Measurements from ENCODE around the gene CIDEA.

CIDEA gene

DNA sequence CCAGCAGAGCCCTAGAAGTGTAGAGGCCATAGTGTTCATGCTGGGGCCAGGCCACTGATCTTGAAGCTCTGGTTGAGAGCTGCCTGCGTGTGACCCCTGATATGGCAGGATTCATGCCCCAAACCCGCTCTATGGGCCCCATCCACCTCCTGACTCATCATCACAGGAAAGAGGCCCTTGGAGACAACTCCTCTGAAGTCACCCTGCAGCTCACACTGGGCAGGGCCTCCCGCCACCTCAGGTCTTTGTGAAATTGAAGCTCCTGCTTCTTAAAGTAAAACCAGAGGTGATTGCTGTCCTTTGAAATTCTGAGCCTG is 41.9 kb downstream of the CIDEA start:
- Mint-ChIP-seq H3K36me3 (ENCODE audit: low read depth) (no peaks in the 10 kb centered on the region), H3K27me3 (ENCODE audit: low read depth) (peaks cover 8% of the 10 kb centered on the region), H3K4me3 (no peak overlapping the region), H3K27ac (no peak overlapping the region), H3K4me1 (ENCODE audit: low read depth) (no peaks in the 10 kb centered on the region), H3K9me3 (no peaks in the 10 kb centered on the region)

DNA sequence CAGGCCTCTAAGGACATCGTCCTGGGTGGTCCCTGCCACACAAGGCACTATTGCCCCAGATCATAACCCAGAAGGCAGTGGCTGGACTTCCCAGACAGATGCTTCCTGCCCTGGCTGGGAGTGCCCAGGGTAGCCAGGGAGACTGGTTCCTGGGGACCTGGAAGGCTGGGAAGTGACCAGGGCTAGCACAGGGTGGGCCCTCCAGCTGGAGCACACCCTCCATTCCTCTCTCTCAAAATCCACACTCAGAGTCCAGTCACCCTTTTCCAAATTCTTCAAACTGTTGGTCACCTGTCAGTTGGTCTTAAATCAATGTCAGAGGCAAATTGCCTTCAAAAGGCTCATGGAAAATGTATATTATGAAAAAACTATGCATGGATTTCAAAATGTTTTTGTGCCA is 42.3 kb downstream of the CIDEA start:
- Mint-ChIP-seq H3K4me1 (ENCODE audit: low read depth) (no peaks in the 10 kb centered on the region), H3K27me3 (ENCODE audit: low read depth) (peaks cover 8% of the 10 kb centered on the region), H3K36me3 (ENCODE audit: low read depth) (no peaks in the 10 kb centered on the region), H3K4me3 (no peak overlapping the region), H3K27ac (no peak overlapping the region), H3K9me3 (no peaks in the 10 kb centered on the region)

DNA sequence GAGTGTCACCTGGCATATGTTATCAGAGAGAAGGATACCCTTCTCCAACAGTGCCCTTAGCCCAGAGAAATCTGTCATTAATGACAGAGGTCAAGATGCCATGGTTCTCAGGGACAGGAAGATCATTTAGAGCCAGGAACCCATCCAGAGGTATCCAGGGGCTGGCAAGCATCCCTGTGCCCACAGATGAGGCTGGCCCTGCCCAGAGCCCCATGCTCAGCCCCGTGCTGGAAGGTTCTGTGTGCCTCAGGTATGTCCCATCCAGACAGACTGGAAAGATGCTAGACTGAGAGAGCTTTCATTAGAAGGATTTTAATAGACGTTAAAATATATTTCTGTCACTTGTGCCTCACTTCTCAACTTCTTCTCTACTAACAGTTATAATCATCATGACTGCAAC is 45.7 kb downstream of the CIDEA start:
- no peak overlapping the region for H3K27ac Mint-ChIP-seq
- no peaks in the 10 kb centered on the region for H3K4me1 Mint-ChIP-seq (ENCODE audit: low read depth)
- H3K36me3 Mint-ChIP-seq (ENCODE audit: low read depth): no peaks in the 10 kb centered on the region
- H3K9me3 Mint-ChIP-seq: no peaks in the 10 kb centered on the region
- H3K27me3 Mint-ChIP-seq (ENCODE audit: low read depth): peaks cover 17% of the 10 kb centered on the region
- H3K4me3 Mint-ChIP-seq: no peak overlapping the region

DNA sequence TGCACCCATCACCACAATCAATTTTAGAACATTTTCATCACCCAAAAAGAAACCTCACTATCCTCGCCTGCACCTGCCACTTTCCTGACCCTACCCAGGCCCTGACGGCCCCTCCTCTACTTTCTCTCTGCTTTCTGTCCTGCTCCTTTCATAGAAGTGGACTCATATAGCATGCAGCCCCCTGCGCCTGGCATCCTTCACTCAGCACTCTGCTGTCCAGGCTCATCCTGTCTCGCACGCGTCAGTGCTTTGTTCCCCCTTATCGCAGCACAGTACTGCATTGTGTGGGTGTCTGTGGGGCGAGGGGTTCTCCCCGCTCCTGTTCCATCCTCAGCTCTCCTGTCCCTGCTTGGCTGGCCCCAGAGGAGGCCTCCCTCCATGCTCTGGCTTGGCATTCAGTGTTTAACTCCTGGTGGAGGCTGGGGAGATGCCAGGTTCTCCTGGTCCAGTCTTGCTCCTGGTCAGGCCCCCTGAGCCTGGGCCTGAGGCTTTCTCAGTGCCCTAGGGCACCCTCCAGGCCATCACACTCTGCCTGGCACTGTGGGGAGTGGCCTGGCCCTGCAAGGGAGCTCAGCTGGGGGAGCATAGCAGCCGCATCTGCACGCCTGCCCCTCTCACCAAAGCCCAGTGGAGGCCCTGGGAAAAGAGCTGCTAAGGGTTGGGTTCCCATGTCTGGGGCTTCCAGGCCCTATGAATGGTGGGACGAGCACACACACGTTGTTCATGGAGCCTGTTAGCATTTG is 47.3 kb downstream of the CIDEA start:
- Mint-ChIP-seq H3K36me3 (ENCODE audit: low read depth) (no peaks in the 10 kb centered on the region), H3K27ac (no peak overlapping the region), H3K4me1 (ENCODE audit: low read depth) (no peaks in the 10 kb centered on the region), H3K9me3 (no peaks in the 10 kb centered on the region), H3K4me3 (no peak overlapping the region), H3K27me3 (ENCODE audit: low read depth) (peaks cover 31% of the 10 kb centered on the region)

DNA sequence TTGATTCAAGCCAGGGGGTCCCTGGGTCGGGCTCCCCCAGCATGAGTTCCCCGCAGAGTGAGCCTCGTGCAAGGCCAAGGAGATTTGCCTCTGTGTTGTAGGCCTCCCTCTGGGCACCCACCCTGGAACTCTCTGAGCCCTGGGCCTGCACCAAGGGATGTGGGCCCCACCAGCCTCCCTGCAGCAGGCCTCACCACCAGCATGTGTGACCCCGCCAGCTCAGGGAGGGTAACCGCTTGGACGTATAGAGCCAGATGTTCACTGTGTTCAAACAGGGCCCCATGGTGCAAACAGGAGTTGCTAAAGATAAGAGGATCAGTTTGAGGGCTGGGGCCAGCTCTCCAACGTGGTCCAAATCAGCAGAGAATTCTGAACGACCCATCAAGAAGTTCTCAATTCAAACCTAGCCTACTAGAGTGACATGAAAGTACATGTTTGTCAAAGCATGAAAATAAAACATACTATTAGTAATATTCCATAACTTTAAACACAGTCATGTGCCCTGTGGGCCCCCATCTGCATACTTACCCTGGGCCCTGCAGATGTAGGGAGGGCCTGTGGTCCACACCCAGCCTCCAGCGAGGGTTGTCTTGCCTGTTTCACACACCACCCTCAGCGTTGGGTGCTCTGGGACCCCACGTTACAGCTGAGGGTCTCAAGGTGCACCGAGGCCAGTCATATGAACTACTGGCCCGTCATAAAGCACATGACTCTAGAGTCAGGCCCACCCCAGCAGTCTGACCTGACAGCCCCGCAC is 48.4 kb downstream of the CIDEA start:
- Mint-ChIP-seq H3K4me3 (no peak overlapping the region), H3K9me3 (no peaks in the 10 kb centered on the region), H3K27me3 (ENCODE audit: low read depth) (peaks cover 42% of the 10 kb centered on the region), H3K4me1 (ENCODE audit: low read depth) (peaks cover 9% of the 10 kb centered on the region), H3K27ac (no peak overlapping the region), H3K36me3 (ENCODE audit: low read depth) (no peaks in the 10 kb centered on the region)

DNA sequence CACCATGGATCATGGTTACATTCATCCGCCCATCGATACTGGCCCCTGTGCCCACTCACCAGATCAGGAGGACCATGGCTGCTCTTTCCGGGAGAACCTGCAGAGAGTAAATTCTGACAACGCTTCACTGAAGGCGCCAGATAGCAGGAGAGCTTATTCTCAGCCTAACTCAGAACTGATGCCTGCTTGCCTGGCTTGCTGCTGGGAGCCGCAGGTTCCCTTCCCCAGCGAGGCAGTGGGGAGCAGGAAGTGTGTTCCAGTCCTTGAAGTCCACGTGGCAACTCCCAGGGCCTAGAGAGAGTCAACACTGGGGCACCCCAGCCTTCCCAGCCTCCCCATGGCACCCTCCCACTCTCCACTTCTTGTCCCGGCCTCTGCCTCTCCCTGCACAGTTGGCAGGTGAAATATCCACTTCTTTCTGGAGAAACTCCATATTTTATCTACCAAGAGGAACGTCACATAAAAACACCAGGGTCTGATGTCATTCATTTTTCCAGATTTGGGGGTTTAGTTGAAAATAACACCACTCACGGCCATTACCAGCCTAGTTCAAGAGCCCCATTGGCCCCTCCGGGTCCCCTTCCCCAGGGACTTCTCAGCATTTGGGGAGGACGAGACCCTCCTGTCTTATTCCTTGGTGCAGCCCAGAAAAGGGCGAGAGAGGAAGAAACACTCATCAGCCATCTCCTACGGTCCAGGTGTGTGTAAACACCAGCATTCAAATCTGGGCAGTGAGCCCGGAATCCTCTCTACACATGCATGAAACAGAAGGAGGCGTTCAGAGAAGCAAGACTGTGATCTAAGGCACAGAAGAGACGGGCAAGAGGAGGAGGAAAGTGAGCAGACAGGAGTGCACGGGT is 50.4 kb downstream of the CIDEA start:
- H3K36me3 Mint-ChIP-seq (ENCODE audit: low read depth): peaks cover 2% of the 10 kb centered on the region
- no peaks in the 10 kb centered on the region for H3K9me3 Mint-ChIP-seq
- H3K4me1 Mint-ChIP-seq (ENCODE audit: low read depth): peaks cover 11% of the 10 kb centered on the region
- no peak overlapping the region for H3K4me3 Mint-ChIP-seq
- H3K27ac Mint-ChIP-seq: no peak overlapping the region
- H3K27me3 Mint-ChIP-seq (ENCODE audit: low read depth): peaks cover 54% of the 10 kb centered on the region

DNA sequence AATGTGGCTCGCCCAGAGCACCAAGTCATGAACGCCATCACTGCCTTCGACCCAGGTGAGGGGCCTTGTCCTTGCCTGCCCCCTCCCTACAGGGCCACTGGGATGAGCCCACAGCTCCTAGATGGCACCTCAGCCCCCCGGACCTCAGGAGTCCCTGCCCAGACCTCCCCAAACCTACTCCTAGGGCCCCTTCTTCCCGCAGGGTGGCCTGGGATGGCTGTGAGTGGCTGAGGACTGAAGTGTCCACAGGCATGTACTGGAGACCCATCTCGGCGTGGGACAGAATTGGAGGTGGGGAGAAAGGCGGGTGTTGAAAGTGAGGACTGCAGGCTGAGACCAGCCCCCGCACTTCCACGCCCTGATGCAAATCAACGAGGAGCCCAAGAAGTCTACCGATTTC is 51.0 kb downstream of the CIDEA start:
- Mint-ChIP-seq H3K4me1 (ENCODE audit: low read depth) (peaks cover 12% of the 10 kb centered on the region), H3K27me3 (ENCODE audit: low read depth) (peaks cover 54% of the 10 kb centered on the region), H3K27ac (no peak overlapping the region), H3K4me3 (no peak overlapping the region), H3K36me3 (ENCODE audit: low read depth) (peaks cover 5% of the 10 kb centered on the region), H3K9me3 (no peaks in the 10 kb centered on the region)

DNA sequence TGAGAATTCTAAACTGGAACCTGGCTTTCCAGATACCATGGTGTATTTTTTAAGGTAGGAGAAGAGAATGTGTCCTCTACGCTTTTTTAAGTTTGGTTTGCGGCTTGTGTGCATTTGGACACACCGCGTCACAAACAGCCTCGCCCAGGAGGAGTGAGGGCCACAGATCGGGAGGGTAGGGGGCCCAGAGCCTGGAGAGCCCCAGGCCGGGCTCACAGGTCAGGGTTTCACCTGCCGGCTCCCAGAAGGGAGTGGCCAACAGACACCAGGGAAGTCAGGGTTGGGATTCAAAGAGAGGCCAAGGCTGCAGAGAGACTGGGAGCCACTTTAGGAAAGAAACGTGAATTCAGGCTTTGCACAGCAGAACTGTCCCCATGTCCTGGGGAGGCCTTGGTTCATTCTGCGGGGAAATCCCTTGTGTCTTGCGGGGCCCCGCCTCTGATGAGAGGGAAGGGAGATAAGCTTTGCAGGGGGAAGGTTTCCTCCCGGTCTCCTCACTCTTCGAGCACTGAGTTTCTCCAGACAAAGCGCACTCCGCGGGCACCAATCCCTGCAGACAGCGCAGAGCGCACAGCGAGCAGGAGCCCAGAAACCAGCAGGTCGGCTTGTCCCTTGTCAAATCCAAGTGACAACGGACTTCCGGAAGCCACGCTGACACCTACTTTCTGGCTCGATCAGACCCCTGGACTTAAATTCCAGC is 51.9 kb downstream of the CIDEA start:
- Mint-ChIP-seq H3K4me3 (no peak overlapping the region), H3K9me3 (peaks cover 3% of the 10 kb centered on the region), H3K36me3 (ENCODE audit: low read depth) (peaks cover 10% of the 10 kb centered on the region), H3K4me1 (ENCODE audit: low read depth) (peaks cover 12% of the 10 kb centered on the region), H3K27ac (no peak overlapping the region), H3K27me3 (ENCODE audit: low read depth) (peaks cover 51% of the 10 kb centered on the region)

DNA sequence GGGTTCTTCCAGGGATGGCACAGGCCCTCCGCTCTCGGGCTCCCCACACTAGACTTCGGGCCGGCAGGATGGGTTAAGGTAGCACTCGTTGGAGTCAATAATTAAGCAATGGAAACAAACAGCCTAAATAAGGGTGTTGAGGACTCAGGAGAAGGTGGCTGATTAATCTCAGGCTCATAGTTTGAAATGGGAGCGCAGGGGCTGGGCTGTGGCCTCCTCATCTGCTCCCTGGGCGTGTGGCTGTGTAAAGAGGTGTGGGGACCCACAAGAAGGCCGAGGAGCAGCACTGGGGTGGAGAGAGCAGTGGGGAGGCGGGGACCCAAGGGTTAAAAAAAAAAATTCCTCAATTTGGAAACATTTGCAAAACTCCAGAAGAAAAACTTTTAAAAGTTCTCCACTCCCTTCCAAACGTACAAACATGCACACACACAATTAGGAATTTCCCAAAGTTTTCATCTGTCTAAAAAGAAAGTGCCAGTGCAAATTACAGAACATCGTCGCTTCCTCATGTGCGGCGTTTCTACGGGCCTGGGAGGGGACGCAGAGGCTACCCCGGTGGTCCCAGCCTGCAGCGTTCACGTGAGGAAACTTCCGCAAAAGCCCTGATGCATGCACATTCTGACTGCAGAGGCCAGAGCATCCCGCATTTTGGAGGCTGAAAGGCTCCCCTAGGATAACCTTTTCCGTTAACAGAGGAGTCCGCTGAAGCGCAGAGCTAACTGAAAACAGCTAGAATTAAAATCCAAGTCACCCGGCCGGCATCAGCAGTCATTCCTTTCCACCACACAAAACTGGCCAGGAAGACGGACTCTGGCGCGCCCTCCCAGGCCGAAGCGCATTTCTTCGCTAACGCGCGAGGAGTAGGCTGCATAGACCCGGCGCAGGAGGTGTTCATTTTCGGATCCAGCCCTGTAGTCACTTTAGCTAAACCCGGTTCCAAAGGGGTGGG is 52.9 kb downstream of the CIDEA start:
- Mint-ChIP-seq H3K27ac (peak overlapping the region; percentile 52), H3K9me3 (peaks cover 9% of the 10 kb centered on the region), H3K4me3 (peak overlapping the region; percentile 82), H3K36me3 (ENCODE audit: low read depth) (peaks cover 15% of the 10 kb centered on the region), H3K4me1 (ENCODE audit: low read depth) (peaks cover 12% of the 10 kb centered on the region), H3K27me3 (ENCODE audit: low read depth) (peaks cover 51% of the 10 kb centered on the region)

DNA sequence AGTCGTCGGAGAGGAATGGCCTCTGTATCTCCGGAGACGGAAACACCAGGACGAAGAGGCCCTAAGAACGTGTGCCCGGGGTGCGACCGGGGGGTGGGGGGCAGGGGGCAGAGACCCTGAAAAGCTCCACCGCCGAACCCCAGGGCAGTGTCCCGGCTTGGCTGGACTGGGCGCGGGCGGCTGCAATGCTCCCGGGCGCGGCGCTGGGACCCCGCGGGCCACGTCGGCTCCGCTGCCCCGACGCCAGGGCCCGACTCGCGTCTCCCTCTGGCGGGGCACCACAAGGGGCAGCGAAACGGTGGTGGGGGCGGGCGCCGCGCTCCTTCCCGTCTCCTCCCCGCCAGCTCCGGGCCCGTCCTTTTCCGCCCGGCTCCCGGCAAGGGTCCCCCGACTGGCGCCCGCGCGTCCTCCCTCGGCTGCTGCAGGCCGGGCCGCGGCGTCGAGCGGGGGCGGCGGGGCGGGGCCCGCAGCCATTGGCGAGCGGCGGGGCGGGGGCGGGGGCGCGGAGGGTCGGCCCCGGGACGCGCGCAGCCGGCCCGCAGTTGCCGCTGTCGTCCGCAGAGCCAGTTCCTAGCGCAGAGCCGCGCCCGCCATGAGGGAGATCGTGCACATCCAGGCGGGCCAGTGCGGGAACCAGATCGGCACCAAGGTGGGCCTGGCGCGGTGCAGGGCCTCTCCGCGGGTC is 53.7 kb downstream of the CIDEA start, which contains the start of gene TUBB6:
Gene TUBB6, plus strand, starts transcription at position 541 of the 685 bp plus-strand sequence. Its CDS starts 52 bp downstream, at position 593.
- peaks cover 9% of the 10 kb centered on the region for H3K9me3 Mint-ChIP-seq
- peaks cover 17% of the 10 kb centered on the region for H3K36me3 Mint-ChIP-seq (ENCODE audit: low read depth)
- H3K27ac Mint-ChIP-seq: peak within 1 kb of the TSS; percentile 52
- H3K4me3 Mint-ChIP-seq: peak within 1 kb of the TSS; percentile 82
- H3K27me3 Mint-ChIP-seq (ENCODE audit: low read depth): peaks cover 51% of the 10 kb centered on the region
- peaks cover 12% of the 10 kb centered on the region for H3K4me1 Mint-ChIP-seq (ENCODE audit: low read depth)

DNA sequence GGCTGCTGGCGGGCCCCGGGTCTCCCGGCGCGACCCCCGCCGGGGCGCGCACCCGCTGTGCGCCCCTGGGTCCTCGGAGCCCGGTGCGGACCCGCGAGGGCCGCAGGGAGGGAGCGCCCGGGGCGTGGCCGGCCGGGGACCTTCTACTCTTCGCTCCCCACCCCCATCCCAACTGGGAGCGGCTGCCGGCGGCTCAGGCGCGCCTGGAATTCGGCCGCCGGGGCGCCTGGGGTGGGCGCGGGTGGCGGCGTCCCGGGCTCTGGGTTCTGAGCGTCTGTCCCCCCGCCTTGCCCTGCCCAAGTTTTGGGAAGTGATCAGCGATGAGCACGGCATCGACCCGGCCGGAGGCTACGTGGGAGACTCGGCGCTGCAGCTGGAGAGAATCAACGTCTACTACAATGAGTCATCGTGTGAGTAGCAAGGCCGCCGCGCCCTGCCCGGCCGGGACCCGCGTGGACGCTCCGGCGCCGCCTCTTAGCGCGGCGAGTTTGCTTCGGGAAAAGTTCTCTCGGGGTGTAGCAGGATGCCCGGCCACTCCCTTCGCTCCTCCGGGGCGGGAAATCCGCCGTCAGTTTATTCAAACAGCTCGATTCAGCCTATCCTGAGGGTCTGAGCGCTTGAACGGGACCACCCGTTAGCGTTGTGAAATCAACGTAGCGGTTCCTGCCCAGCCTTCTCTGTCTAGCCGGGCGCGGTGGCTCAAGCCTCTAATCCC is 54.4 kb downstream of the CIDEA start:
- peaks cover 12% of the 10 kb centered on the region for H3K9me3 Mint-ChIP-seq
- peak overlapping the region; percentile 72 for H3K4me3 Mint-ChIP-seq
- peaks cover 51% of the 10 kb centered on the region for H3K27me3 Mint-ChIP-seq (ENCODE audit: low read depth)
- peaks cover 12% of the 10 kb centered on the region for H3K4me1 Mint-ChIP-seq (ENCODE audit: low read depth)
- peaks cover 19% of the 10 kb centered on the region for H3K36me3 Mint-ChIP-seq (ENCODE audit: low read depth)
- no peak overlapping the region for H3K27ac Mint-ChIP-seq

DNA sequence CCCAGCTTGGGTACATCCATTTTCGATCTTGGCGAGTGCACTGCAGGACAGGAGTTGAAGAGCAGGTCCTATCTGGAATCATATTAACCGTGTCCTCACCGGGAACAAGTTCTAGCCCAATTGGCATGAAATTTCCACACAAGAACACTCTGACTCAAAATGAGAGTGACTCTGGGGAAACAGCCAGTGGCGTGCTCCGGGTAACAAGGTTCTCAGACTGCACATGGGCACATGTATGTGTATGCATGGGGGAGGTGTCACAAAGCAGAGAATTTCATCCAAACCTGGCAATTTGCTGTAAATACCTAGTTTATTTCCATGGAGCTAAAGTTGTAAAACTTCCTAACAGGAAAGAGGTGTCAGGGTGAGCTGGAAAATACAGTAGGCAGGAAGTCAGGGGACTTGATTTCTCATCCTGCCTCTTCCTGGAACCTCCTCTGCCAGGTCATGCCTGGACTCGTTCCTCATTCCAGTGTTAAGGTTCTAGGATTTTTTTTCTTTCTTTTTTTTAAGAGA is 55.6 kb downstream of the CIDEA start:
- Mint-ChIP-seq H3K4me1 (ENCODE audit: low read depth) (peaks cover 12% of the 10 kb centered on the region), H3K27me3 (ENCODE audit: low read depth) (peaks cover 42% of the 10 kb centered on the region), H3K36me3 (ENCODE audit: low read depth) (peaks cover 19% of the 10 kb centered on the region), H3K4me3 (peak overlapping the region; percentile 57), H3K9me3 (peaks cover 12% of the 10 kb centered on the region), H3K27ac (no peak overlapping the region)
